Measurements from ENCODE around the gene HOXA11. TPM values are rescaled to one million over a fixed set of nuclear protein-coding genes. Genes with fewer than 3 reads are reported as not detected.

HOXA11 gene
- total RNA-seq, 1 experiment from 2014 or later, result not detected

GRCh38 chr7:27211764-27212204, 26.8 kb upstream of the HOXA11 start:
- Mint-ChIP-seq H3K27ac (no peak overlapping the region), H3K4me3 (no peak overlapping the region), H3K27me3 (ENCODE audit: low read depth) (peaks cover 100% of the 10 kb centered on the region), H3K36me3 (no peaks in the 10 kb centered on the region), H3K9me3 (no peaks in the 10 kb centered on the region), H3K4me1 (peaks cover 32% of the 10 kb centered on the region)
- ChIA-PET CTCF (interaction anchor here (1.4 to 3.5 kb wide), 3 partner anchors 14 to 23 kb away, joined by 6 to 23 read pairs (median 8); no protein-coding TSS in a partner anchor), POLR2A (no interaction called here)
- DNase-seq (ENCODE audit: low spot score) (no peak), ATAC-seq (no peak)
- no peak for TF ChIP-seq NR3C1 (CRISPR knock-in tag; conservative IDR thresholded peaks at IDR 0.05; ENCODE audit: low read depth)
- TF ChIP-seq TEAD4 (CRISPR knock-in tag; IDR thresholded peaks at IDR 0.05), result no peak
- TF ChIP-seq IRF1 (CRISPR knock-in tag; IDR thresholded peaks at IDR 0.05), result no peak
- TF ChIP-seq ZNF263 (CRISPR knock-in tag; IDR thresholded peaks at IDR 0.05; ENCODE audit: low read depth), result no peak
- no peak for TF ChIP-seq NR2C2 (CRISPR knock-in tag; IDR thresholded peaks at IDR 0.05)
- TF ChIP-seq NFYB (CRISPR knock-in tag; conservative IDR thresholded peaks at IDR 0.05; ENCODE audit: low read depth), result no peak
- no peak for TF ChIP-seq NFE2L1 (CRISPR knock-in tag; IDR thresholded peaks at IDR 0.05)
- no peak for TF ChIP-seq STAT6 (CRISPR knock-in tag; conservative IDR thresholded peaks at IDR 0.05; ENCODE audit: low read depth)
- TF ChIP-seq FOXP1 (CRISPR knock-in tag; IDR thresholded peaks at IDR 0.05; ENCODE audit: borderline replicate concordance), result no peak
- no peak for TF ChIP-seq CREM (CRISPR knock-in tag; IDR thresholded peaks at IDR 0.05)
- TF ChIP-seq ZNF232 (CRISPR knock-in tag; IDR thresholded peaks at IDR 0.05), result no peak
- TF ChIP-seq MYBL2 (CRISPR knock-in tag; IDR thresholded peaks at IDR 0.05), result no peak
- no peak for TF ChIP-seq HMGXB4 (CRISPR knock-in tag; IDR thresholded peaks at IDR 0.05)
- TF ChIP-seq ZNF396 (CRISPR knock-in tag; IDR thresholded peaks at IDR 0.05; ENCODE audit: borderline replicate concordance), result no peak
- no peak for TF ChIP-seq KAT7 (CRISPR knock-in tag; IDR thresholded peaks at IDR 0.05; ENCODE audit: borderline replicate concordance)
- TF ChIP-seq ZNF281 (CRISPR knock-in tag; IDR thresholded peaks at IDR 0.05), result no peak
- TF ChIP-seq SMAD4 (CRISPR knock-in tag; IDR thresholded peaks at IDR 0.05), result no peak
- TF ChIP-seq ZNF512 (CRISPR knock-in tag; IDR thresholded peaks at IDR 0.05; ENCODE audit: borderline replicate concordance), result no peak
- TF ChIP-seq TCF7 (CRISPR knock-in tag; IDR thresholded peaks at IDR 0.05; ENCODE audit: low read depth), result no peak
- TF ChIP-seq ZMAT4 (CRISPR knock-in tag; IDR thresholded peaks at IDR 0.05), result no peak

Measured in WTC11 (cell line).